DMS114 treated with DMSO at 0.1 percent for 48 hours (cell line): ENCODE measurements around the gene RELT.

Experiments
- DNase-seq: peaks from one replicate; lab custom pipeline; 2025; ENCODE audit not compliant: unreplicated experiment; lab: John Stamatoyannopoulos, UW

RELT gene

DNA sequence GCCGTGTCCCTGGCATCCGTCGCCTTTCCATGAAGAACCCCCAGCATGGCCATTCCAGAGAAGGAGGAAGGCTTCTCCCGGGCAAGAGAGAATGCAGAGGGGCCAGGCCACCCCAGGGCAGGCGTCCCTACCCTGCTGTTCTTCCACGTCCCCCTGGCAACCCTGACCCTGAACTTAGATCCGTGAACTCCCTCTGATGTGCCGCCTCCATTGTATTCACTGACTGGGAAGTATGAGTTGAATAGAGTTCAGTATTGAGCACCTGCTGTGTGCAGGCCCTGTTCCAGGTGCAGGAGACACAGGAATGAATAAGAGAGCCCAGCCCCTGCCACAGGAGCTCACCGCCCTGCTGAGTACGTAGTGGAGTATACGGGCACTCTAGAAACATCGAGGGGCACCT is 29.1 kb upstream of the RELT start:
- DNase-seq, result no peak

DNA sequence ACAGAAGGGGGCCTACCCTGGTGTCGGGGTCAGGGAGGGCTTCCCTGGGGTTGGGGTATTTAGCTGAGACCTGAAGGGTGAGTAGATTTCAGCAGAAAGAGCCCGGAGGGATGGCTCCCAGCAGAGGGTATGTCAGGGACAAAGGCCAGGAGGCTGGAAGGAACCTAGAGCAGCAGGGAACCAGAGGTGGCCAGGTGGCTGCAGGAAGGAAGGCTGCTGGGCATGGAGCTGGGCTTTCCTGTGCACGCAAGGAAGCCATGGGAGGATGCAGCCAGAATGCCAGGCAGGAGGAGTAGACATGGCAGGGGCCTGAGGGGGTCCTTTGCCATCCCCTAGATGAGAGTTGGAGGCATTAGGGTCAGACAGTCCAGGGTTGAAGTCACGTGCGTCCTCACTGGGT is 27.4 kb upstream of the RELT start:
- no peak for DNase-seq

DNA sequence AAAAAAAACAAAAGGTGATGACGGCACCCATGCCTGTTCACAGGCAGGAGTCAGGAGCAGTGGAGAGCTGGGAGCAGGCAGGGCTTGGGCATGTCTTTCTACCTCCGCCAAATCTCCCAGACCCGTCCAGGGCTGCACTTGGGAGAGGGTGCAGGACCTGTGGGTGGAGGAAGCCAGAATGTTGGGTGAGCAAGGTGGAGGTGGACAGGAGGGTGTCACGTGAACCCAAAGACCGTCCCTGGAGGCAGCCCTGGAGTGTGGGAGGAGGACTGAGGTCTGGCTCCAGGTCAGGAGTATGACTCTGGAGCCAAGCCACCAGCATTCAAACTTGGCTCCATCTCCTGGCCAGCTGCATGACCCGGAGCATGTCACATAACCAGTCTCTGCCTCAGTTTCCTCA is 26.6 kb upstream of the RELT start:
- DNase-seq, result no peak

DNA sequence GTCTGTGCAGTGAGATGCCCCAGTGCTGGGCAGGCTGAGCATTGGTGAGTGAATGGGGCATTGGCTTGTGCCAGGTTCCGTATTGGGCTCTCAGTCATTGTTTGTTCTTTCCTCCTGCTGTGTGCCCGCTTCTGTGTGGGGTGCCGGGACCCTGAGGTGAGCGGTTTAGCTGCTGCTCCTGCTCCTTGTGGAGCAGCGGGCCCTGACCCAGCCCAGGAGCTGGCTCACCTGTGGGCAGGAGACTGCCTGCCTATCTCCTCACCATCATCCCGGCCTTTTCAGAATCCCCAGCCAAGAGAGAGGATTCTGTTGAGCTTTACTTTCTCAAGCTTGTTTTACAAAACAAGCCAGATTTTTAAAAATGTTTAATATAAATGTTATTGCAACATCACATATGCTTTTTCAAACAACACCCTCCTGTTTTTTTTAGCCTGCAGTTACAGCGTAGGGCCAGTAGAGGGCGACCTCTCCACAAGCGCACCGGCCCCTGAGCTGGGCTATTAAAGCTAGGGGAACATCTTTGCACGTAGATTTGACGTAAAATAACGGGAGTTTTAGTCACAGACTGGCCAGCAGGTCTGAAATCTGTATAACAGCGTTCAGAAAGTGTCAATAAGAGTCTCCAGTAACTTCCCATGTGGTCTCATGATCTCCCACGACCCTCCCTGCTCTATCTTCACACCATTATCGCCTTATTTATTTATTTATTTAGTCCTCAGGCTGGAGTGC is 25.1 kb upstream of the RELT start:
- peak; percentile 52 for DNase-seq

DNA sequence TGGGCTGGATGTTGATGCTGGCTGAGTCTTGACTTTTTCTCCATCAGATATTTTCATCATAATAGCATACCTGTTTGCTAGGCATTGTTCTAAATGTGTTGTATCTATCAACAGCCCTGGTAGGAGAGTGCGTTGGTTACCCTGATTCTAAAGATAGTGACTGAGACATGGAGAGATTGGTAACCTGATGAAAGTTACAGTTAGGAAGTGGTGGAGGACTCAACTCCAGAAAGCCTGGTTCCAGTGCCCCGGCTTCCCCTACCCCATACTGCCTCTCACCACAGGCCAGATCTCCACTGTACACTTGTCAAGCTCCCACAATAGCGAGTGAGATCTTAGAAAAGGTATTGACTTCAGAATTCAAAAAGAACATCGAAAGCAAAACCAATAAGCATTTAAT is 22.8 kb upstream of the RELT start:
- DNase-seq, result no peak

DNA sequence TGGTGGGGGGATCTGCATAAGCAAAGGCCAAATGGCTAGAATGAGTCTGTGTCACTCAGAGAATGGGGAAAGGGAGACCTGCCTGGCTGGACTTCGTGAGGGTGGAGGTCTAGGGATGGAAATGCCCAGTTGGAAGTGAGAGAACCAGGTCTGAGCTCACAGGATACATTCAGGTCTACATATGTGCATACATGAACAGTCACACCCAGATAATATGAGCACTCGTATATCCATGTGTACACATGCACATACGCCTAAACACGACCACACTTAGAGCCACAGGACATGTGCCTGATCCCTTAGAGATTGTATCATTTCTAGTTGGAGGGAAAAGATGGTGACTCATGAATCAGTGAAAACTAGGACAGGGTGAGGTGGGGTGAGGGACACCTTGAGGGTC is 21.1 kb upstream of the RELT start:
- DNase-seq, result no peak

DNA sequence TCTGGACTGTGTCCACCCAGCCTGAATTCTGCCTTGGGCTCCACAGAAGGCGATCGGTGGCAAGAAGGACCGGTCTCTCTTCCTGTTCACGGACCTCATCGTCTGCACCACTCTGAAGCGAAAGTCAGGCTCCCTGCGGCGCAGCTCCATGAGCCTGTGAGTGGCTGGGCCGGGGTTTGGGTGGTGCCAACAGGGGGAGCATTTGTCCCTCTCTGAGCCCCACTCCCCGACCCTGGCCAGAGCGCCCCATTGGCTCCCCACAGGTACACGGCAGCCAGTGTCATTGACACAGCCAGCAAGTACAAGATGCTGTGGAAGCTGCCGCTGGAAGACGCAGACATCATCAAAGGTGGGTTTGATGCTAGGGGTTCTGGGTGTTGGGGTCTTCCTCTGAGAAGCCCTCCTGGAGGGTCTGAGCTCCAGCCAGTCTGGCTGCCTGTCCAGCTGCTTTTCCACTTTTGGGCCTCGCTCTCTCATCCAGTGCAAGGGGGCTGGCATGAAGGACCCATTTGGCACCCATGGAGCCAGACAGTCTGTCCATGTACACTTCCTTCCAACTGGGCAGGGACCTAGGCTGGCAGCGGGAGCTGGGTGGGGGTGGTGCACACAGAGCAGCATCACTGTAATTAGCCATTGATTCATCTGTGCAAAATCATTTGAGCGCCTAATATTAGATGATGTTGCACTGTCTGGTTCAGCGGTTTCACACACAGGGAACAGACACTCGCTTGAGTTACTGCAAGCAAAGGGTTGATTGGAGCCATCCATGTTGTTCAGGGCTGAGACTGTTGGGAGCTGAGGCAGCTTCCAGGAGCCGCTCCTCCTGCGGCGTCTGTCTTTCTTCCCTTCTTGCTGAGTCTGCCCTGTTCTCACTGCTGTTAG is 19.0 kb upstream of the RELT start:
- DNase-seq, result no peak

DNA sequence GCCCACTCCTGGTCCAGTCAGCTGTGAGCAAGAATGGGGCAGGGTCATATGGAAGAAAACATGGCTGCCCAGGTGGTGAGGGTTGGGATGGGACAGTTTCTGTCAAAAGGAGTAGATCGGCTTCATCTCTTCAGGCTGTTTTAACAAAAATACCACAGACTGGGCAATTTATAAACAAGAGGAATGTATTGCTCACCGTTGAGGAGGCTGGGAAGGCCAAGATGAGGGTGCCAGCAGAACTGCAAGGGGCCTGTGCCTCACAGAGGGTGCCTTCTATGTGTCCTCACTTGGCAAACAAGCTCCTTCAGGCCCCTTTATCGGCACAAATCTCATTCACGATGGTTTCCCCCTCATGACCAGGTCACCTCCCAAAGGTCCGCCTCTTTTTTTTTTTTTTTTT is 18.1 kb upstream of the RELT start:
- DNase-seq, result no peak

DNA sequence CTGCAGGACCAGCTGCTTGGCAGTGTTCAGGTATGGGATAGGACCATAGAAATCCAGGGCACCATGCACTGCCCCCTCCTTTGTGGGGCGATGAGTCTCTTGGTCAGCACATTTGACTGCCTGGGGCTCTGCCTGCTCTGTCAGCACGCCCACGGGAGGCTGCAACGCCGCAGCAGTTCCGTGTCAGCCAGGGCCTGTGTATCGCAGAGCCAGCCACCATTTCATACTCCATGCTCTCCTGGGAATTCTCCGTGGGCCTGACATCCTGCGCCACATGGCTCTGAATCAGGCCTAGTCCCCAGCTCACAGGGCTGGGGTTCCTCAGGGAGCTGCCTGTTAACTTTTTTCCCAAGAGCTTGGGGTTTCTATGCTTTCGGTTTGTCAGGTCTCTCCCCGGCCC is 16.9 kb upstream of the RELT start:
- DNase-seq, result no peak

DNA sequence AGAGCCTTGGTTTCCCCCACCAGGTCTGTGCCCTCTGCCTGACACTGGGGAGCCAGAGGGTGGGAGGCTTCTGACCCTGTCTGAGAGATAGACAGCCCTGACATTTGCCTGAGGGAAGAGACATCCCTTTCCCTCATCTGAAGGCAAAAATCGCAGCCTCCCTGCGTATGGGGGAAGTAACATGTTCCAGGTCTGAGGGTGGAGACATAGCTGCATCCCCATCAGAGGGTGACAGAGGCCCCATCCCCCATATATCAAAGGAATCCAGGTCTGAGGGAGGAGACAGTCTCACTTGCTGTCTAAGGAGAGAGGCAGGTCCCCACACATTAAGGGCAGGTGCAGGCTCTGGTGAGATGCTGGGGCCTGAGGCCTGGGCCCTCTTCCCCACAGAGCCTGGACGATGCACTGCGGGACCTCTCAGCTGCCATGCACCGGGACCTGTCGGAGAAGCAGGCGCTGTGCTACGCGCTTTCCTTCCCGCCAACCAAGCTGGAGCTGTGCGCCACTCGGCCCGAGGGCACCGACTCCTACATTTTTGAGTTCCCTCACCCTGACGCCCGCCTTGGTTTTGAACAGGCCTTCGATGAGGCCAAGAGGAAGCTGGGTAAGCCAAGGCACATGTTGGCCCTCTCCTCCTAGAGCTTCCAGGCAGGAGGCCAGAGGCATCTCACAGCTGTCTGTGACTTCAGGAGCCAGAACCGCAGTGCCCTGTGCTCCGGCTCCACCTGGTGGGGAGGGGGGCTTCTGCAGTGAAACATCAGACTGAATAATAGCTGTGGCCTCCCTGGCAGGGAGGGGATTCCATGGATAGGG is 16.1 kb upstream of the RELT start:
- DNase-seq, result peak; percentile 3

DNA sequence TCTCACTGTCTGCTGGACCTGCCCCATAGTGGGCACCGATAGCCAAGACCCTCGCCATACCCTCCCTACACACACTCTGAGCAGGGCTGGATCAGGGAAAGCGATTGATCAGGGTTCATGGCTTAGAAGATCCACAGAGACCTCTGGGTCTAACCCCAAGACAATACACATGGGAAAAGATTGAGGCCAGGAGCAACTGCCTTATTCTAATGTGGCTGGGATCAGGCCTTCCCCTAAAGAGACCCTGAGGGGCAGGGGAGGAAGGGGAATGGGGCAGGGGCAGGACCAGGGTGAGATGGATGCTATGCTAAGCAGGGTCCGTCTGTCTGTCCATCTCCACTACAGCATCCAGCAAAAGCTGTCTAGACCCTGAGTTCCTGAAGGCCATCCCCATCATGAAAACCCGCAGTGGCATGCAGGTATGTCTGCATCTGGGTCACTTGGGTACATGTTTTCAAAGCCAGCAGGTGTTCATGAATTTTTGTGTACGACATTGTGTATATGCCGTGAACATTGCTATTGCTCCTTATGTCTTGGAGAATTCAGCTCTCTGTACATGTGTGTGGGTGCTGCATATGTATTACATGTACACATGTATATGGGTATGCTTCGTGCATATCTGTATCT is 15.3 kb upstream of the RELT start:
- DNase-seq, result no peak

DNA sequence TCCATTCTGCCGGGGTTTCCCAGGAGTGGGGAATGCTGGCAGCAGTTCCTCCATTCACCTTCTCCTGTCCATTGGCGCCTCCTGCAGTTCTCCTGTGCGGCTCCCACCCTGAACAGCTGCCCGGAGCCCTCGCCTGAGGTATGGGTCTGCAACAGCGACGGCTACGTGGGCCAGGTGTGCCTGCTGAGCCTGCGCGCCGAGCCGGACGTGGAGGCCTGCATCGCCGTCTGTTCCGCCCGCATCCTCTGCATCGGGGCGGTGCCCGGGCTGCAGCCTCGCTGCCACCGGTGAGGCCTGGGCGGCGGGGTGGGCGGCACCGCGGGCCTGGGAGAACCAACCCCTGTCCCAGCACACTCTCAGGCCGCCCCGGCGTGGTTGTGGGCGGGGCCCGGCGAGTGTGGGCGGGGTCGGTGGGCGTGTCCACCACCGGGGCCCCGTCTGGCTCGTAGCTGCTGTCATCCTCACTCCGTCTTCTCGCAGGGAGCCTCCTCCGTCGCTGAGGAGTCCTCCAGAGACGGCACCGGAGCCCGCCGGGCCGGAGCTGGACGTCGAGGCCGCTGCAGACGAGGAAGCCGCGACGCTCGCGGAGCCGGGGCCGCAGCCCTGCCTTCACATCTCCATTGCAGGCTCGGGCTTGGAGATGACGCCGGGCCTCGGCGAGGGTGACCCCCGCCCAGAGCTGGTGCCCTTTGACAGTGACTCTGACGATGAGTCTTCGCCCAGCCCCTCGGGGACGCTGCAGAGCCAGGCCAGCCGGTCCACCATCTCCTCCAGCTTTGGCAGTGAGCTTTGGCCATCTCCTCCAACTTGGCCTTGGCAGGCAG is 14.0 kb upstream of the RELT start:
- DNase-seq, result no peak

DNA sequence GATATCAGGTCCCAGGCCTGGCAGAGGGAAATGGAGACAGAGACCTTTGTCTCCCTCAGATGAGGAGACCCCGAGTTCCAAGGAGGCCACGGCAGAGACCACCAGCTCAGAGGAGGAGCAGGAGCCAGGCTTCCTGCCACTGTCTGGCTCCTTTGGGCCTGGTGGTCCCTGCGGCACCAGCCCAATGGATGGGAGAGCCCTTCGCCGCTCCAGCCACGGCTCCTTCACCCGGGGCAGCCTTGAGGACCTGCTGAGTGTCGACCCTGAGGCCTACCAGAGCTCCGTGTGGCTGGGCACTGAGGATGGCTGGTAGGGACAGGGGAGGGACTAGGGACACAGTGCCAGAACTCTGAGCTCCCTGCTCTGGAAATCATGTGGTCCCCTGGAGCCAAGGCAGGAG is 13.1 kb upstream of the RELT start:
- no peak for DNase-seq

DNA sequence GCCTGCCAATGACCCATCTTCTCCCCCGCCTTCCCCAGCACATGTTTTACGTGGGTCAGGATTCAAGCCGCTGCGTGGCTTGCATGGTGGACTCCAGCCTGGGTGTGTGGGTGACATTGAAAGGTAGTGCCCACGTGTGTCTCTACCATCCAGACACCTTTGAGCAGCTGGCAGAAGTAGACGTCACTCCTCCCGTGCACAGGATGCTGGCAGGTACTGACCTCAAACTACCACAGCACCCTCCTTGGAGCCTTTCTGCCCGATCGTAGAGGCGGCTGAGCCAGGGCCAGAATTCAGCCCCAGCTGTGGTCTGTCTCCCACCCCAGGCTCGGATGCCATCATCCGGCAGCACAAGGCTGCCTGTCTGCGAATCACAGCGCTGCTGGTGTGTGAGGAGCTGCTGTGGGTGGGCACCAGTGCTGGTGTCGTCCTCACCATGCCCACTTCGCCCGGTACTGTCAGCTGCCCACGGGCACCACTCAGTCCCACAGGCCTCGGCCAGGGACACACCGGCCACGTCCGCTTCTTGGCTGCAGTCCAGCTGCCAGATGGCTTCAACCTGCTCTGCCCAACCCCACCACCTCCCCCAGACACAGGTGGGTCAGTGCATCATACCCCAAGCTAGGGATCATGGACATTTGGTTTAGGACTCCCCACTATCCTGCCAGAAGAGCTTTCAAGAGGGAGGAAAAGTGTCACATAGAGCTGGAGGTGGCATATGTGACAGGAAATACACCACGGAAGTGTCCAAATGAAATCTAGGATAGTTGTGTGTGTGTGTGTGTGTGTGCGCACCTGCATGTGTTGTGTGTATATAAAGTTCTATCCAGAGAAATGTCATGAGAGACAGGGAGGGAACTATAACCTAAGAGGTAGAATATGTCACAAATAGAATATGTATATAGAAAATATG is 10.6 kb upstream of the RELT start:
- no peak for DNase-seq

DNA sequence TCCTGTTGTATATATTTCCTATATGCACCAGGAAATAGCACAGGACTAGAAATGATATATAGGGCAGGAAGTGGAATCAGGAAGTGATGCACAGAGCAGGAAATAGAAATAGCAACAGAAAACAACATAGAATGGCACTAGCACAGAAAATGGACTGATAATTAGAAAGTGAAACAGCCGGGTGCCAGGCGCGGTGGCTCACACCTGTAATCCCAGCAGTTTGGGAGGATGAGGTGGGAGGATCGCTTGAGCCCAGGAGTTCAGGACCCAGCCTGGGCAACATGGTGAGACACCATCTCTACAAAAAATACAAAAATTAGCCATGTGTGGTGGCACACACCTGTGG is 10.0 kb upstream of the RELT start:
- no peak for DNase-seq

DNA sequence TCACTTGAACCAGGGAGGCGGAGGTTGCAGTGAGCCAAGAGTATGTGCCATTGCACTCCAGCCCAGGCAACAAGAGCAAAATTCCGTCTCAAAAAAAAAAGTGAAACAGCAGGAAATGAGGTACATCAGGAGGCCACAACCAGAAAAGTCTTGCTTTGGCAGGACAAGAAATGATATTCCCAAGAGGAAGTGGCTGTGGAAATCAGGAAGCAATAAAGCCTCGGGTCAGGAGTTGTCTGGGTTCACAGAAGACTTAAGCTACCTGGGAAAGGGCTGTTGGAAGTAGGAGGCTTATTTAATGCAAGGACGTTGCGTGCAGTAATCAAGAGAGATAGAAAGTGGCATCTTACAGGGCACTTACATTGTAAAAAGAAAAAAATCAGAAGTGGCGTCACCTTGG is 9.2 kb upstream of the RELT start:
- no peak for DNase-seq

DNA sequence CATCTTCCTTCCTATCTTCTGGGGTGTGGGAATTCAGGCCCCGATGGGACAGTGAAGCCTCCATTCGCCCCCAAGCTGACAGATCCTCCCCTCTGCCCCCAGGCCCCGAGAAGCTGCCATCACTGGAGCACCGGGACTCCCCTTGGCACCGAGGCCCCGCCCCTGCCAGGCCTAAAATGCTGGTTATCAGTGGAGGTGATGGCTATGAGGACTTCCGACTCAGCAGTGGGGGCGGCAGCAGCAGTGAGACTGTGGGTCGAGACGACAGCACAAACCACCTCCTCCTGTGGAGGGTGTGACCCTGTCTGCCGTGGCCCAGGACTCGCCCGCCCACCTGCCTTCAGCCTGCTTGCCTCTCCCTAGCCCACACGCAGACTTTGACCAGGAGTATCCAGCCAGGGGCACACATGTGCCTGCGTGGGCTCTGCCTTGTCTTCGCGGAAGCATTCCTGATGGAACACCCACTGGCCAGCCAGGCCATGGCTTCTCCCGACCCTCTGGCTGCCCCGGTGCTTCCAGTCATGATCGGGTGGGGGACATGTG is 8.6 kb upstream of the RELT start:
- DNase-seq, result no peak

DNA sequence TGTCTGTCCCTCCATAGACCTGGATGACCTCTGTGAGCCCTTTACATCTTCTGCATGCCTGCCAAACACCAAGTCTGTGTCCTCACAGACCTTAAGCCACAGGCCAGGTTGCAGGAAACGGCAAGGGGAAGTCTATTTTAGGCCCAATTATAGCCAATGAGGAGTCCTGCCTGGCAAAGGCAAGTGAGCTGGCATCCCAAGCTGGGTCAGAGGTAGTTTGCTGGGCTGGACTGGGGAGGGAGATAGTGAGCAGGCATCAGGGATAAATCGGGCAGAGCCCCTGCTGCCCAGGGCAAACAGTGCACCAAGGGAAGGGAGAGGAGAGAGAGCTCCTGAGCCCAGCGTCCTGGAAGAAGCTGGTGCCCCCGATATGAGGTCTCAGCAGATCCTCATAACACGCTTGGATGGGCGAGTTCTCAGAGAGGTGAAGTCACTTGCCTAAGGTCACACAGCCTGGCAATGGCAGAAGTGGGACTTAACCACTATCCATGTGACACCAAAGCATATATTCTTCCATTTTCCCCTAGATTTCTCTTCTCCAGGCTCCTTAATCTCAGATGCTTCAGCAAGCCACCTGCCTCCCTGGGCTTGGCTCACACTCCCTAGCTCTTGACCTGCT is 3.7 kb upstream of the RELT start:
- no peak for DNase-seq

DNA sequence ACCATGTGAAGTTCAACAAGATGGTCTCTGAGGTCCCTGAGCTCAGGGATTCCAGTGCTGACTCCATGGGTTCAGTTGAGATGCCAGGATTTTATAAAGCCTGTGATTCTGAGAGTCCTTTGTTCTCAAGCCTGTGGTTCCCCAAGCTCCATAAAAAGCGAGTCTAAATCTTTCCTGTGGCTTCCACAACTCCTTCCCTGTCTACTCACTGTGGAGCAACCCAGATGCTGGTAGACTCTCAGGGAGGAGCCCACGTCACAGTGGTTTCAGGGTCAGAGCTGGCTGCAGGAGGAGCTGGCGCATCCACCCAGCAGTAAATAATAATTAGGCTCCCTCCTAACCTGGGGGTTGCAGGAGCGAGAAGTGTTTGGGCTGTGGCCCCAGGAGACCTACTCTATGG is 2.0 kb upstream of the RELT start:
- DNase-seq, result no peak
